Suprapubic skin (tissue), 4 donors: ENCODE measurements around the gene OCIAD1.

Experiments used
- CTCF ChIP-seq, 2 donors: fragments of 200-600 bp in 1 of 2; fragments of 450-650 bp in 1 of 2; sonication (generic) in 1 of 2; IDR thresholded peaks; one replicate each; pipeline ENCODE4 v1.5.1; 2016 to 2019; ENCODE audit warnings: antibody characterized with exemption in 2 of 2, mild to moderate bottlenecking in 1 of 2, moderate library complexity in 1 of 2
- POLR2A ChIP-seq, 2 donors: fragments of 450-650 bp; IDR thresholded peaks; one replicate each; pipeline ENCODE4 v1.6.1; 2017; ENCODE audit warnings: antibody characterized with exemption in 2 of 2, mild to moderate bottlenecking in 2 of 2, moderate library complexity in 2 of 2
- POLR2AphosphoS5 ChIP-seq, 3 donors: sonication (generic); formaldehyde crosslinking; IDR thresholded peaks; one replicate each; pipeline ENCODE4 v1.6.1; 2017; ENCODE audit warnings: antibody characterized with exemption in 3 of 3

- no peak for TF ChIP-seq POLR2A (IDR thresholded peaks at IDR 0.05)
- no peak for TF ChIP-seq POLR2AphosphoS5 (IDR thresholded peaks at IDR 0.05)
- TF ChIP-seq CTCF (IDR thresholded peaks at IDR 0.05): no peak
Measured at GRCh38 chr4:48841045-48841827, 10.3 kb downstream of the OCIAD1 start.
